GM10847 (cell line): ENCODE measurements around the gene SOX6.

Source experiments
- POLR2A ChIP-seq: IDR thresholded peaks from 2 replicates; pipeline ENCODE4 v1.6.1; 2011; ENCODE audit not compliant: insufficient read length; ENCODE audit errors: extremely low read depth

The SOX6 gene

GRCh38 chr11:16341853-16342252 lies 14.5 kb downstream of the SOX6 start:
- no peak for TF ChIP-seq POLR2A

GRCh38 chr11:16338393-16338792 lies 18.0 kb downstream of the SOX6 start:
- no peak for TF ChIP-seq POLR2A

GRCh38 chr11:16337421-16338213 lies 18.7 kb downstream of the SOX6 start:
- no peak for TF ChIP-seq POLR2A

- TF ChIP-seq POLR2A = no peak
Measured at GRCh38 chr11:16336721-16337120, 19.6 kb downstream of the SOX6 start.

GRCh38 chr11:16336204-16336603 lies 20.1 kb downstream of the SOX6 start:
- no peak for TF ChIP-seq POLR2A

GRCh38 chr11:16335236-16335962 lies 20.9 kb downstream of the SOX6 start:
- no peak for TF ChIP-seq POLR2A

GRCh38 chr11:16326679-16327297 lies 29.6 kb downstream of the SOX6 start:
- no peak for TF ChIP-seq POLR2A

- no peak for TF ChIP-seq POLR2A
Measured at GRCh38 chr11:16322190-16322589, 34.2 kb downstream of the SOX6 start.

- TF ChIP-seq POLR2A = no peak
Measured at GRCh38 chr11:16321148-16321547, 35.2 kb downstream of the SOX6 start.

GRCh38 chr11:16318320-16318719 lies 38.0 kb downstream of the SOX6 start:
- TF ChIP-seq POLR2A = no peak

GRCh38 chr11:16317712-16318111 lies 38.6 kb downstream of the SOX6 start:
- no peak for TF ChIP-seq POLR2A

- TF ChIP-seq POLR2A = no peak
Measured at GRCh38 chr11:16313846-16314245, 42.5 kb downstream of the SOX6 start.

GRCh38 chr11:16312233-16312765 lies 44.0 kb downstream of the SOX6 start:
- TF ChIP-seq POLR2A = no peak

- TF ChIP-seq POLR2A = no peak
Measured at GRCh38 chr11:16311831-16312230, 44.5 kb downstream of the SOX6 start.

- no peak for TF ChIP-seq POLR2A
Measured at GRCh38 chr11:16310943-16311342, 45.4 kb downstream of the SOX6 start.

GRCh38 chr11:16309226-16309625 lies 47.1 kb downstream of the SOX6 start:
- TF ChIP-seq POLR2A = no peak
